ENCODE results near the gene SLC47A1. TPM values are rescaled to one million over a fixed set of nuclear protein-coding genes. Genes with fewer than 3 reads are reported as not detected.

The SLC47A1 gene
- total and polyA plus RNA-seq, 2 of the 4 experiments (the other 2 are of a cell fraction) = not detected

- Histone ChIP-seq H3K27ac (ENCODE audit: insufficient read depth, low read length) (no peak overlapping the region), H2BK120ac (ENCODE audit: low read depth, low read length) (no peak overlapping the region), H4K20me1 (ENCODE audit: insufficient read depth, low read length) (no peaks in the 10 kb centered on the region), H3K14ac (replicated peaks; ENCODE audit: low read depth, low read length) (no peak overlapping the region), H3K9me1 (ENCODE audit: insufficient read depth, low read length) (no peaks in the 10 kb centered on the region), H3K4me1 (ENCODE audit: control insufficient read depth, insufficient read depth, low read length) (no peaks in the 10 kb centered on the region; the same call in 1 of the 2 replicates), H3K4ac (ENCODE audit: low read depth, low read length) (no peak overlapping the region), H3K36me3 (ENCODE audit: control insufficient read depth, insufficient read depth, low read length) (no peaks in the 10 kb centered on the region), H2BK20ac (ENCODE audit: low read depth, low read length) (no peak overlapping the region), H2BK5ac (ENCODE audit: low read depth, low read length, poor library complexity, severe bottlenecking) (no peak overlapping the region), H2AK5ac (ENCODE audit: low read depth, low read length) (no peak overlapping the region), H3K27me3 (ENCODE audit: control insufficient read depth, insufficient read depth, low read length) (no peaks in the 10 kb centered on the region; the same call in 1 of the 2 replicates), H2AK9ac (replicated peaks; ENCODE audit: low read depth, low read length, poor library complexity) (no peak overlapping the region), H3K9me3 (ENCODE audit: control insufficient read depth, insufficient read depth, low read length) (peaks cover 16% of the 10 kb centered on the region), H4K91ac (ENCODE audit: insufficient read depth, low read depth, low read length) (no peak overlapping the region), H4K8ac (ENCODE audit: low read depth in 2 of 2, low read length in 2 of 2) (no peak overlapping the region), H3K4me3 (ENCODE audit: insufficient read depth, low read depth, low read length) (no peak overlapping the region), H3K23ac (ENCODE audit: low read depth, low read length) (no peak overlapping the region), H4K5ac (ENCODE audit: low read depth, low read length) (no peak overlapping the region), H3K79me1 (ENCODE audit: low read depth in 1 of 2, low read length in 2 of 2) (no peaks in the 10 kb centered on the region), H3K4me2 (ENCODE audit: low read depth, low read length) (no peak overlapping the region), H3K18ac (ENCODE audit: low read depth, low read length) (no peak overlapping the region), H2BK15ac (ENCODE audit: low read depth, low read length) (no peak overlapping the region), H3K9ac (ENCODE audit: low read depth, low read length) (no peak overlapping the region), H3K56ac (ENCODE audit: extremely low read depth, insufficient read depth, low read length) (no peak overlapping the region), H2AFZ (replicated peaks; ENCODE audit: low read length, poor library complexity) (no peak overlapping the region)
- ATAC-seq (ENCODE audit: low read depth) (no peak), DNase-seq (no peak)
- in situ Hi-C loops (cut with MboI; ENCODE audit: low sequenced_read_pairs) = no loop called here
- ChIA-PET POLR2A (ENCODE audit: unreplicated experiment) (no interaction called here), CTCF (no interaction called here)
- no CpG with 5 or more reads among the region's 3 CpGs for WGBS, 2 experiments (ENCODE audit: extremely low coverage in 2 of 2, insufficient read length in 1 of 2)
- intact Hi-C loops (cut with micrococcal nuclease) = no loop called here
- BruUV-seq (replicated peaks) = no TSS peak
- TF ChIP-seq CTCF (conservative IDR thresholded peaks at IDR 0.05; ENCODE audit: low read depth, low read length) (no peak), USF2 (IDR thresholded peaks at IDR 0.05; ENCODE audit: low read depth, low read length) (no peak), MAZ (IDR thresholded peaks at IDR 0.05; ENCODE audit: borderline replicate concordance, low read depth, low read length) (no peak), SMC3 (IDR thresholded peaks at IDR 0.05; ENCODE audit: low read depth, low read length) (no peak), MXI1 (IDR thresholded peaks at IDR 0.05; ENCODE audit: borderline replicate concordance, low read depth, low read length) (no peak), RCOR1 (IDR thresholded peaks at IDR 0.05; ENCODE audit: insufficient replicate concordance, low read length) (no peak)
- dilution Hi-C loops (cut with HindIII; ENCODE audit: low sequenced_read_pairs, unreplicated experiment) = no loop called here
Measured at GRCh38 chr17:19618015-19618414, 84.4 kb downstream of the SLC47A1 start.

All from IMR-90 (cell line).